LNCaP clone FGC (cell line): ENCODE data around the gene AS3MT.
"Not testable (repeated sequence)": the region's sequence is repeated elsewhere in the genome, so short reads cannot be mapped to it uniquely, and the experiment has no call there.

Experiments used
- DNase-seq: peaks from one replicate; pipeline ENCODE4 v3.0.0-alpha.2; 2011; ENCODE audit warnings: low read depth
- H3K4me3 ChIP-seq: 2 replicates; pipeline ENCODE4 v1.5.1; 2011; ENCODE audit warnings: mild to moderate bottlenecking, low read depth, low read length, control low read depth
- CTCF ChIP-seq: IDR thresholded peaks from 2 replicates; pipeline ENCODE4 v1.5.1; 2012; ENCODE audit warnings: mild to moderate bottlenecking; ENCODE audit not compliant: control insufficient read depth, insufficient read depth; ENCODE audit errors: extremely low read depth

AS3MT gene

GRCh38 chr10:102832248-102832647 is 37.0 kb upstream of the AS3MT start:
- no peak for DNase-seq
- no peak overlapping the region for H3K4me3 ChIP-seq
- TF ChIP-seq CTCF = no peak

GRCh38 chr10:102832987-102833386 is 36.3 kb upstream of the AS3MT start:
- no peak for TF ChIP-seq CTCF
- no peak for DNase-seq
- H3K4me3 ChIP-seq = no peak overlapping the region

- H3K4me3 ChIP-seq = no peak overlapping the region
- no peak for TF ChIP-seq CTCF
- DNase-seq = peak; percentile 18
These were observed 35.1 kb upstream of the AS3MT start for GRCh38 chr10:102834143-102834542.

GRCh38 chr10:102835007-102835482 is 34.2 kb upstream of the AS3MT start:
- H3K4me3 ChIP-seq = no peak overlapping the region
- peak; percentile 46 for DNase-seq
- TF ChIP-seq CTCF = peak; percentile 95

GRCh38 chr10:102837230-102837721 is 32.0 kb upstream of the AS3MT start, which contains the start of gene CYP17A1:
Gene CYP17A1 (minus strand): TSS chr10:102837413. CDS start chr10:102837361, 52 bp downstream.
- no peak within 1 kb of the TSS for H3K4me3 ChIP-seq
- TF ChIP-seq CTCF = no peak
- DNase-seq = no peak

- not testable (repeated sequence) for DNase-seq, H3K4me3 ChIP-seq
These were observed 30.9 kb upstream of the AS3MT start for GRCh38 chr10:102838276-102838927.

GRCh38 chr10:102841827-102842345 is 27.4 kb upstream of the AS3MT start:
- TF ChIP-seq CTCF = no peak
- H3K4me3 ChIP-seq = no peak overlapping the region
- DNase-seq = peak; percentile 14
